GM19395 (cell line): ENCODE data around the gene KCNC1.

Source experiments
- ATAC-seq: cut with Tn5 transposase; IDR thresholded peaks from one replicate; pipeline ENCODE4 v1.9.1; 2021; ENCODE audit warnings: mild to moderate bottlenecking, moderate library complexity; ENCODE audit not compliant: unreplicated experiment

KCNC1 gene

DNA sequence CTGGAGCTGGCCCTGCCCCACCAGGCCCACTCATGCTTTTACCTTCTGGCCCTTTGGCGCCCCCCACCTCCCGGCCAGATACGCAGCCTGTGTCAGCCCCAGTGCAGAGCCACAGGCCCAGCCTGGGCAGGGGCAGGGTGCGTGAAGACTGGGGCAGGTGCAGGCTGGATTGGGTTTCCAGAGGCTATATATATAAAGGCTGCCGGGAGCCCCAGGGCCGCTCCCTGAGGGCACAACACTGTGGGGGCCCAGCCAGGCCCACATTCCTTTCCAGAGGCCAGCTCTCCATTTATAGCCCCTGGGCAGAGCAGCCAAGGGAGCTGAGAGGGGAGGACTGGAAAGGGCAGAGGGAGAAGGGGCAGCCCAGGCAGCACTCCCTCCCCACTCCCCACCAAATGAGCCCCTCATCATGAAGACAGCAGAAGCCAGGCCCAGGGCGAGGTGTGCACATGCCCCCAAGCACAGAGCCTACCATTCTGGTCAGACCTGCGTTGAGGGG lies 20.2 kb upstream of the KCNC1 start:
- no peak for ATAC-seq

DNA sequence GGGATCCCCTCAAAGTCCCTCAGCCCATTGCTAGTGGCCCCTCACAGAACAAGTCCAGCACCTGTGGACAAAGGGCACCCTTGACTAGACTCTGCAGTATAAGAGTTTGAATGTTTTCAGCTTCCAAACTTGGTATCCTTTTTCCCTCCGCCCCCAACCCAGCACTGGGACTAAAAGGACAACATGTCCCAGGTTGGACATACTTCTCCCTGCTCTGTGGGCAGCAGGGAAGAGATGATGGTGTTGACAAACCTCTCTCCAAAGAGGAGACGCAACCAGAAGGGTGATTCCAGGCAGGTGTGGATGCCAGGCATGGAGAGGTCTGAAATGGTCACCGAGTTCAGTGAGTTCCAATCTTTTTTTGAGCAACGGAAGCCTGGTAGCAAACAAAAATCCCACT lies 19.7 kb upstream of the KCNC1 start:
- ATAC-seq: no peak

DNA sequence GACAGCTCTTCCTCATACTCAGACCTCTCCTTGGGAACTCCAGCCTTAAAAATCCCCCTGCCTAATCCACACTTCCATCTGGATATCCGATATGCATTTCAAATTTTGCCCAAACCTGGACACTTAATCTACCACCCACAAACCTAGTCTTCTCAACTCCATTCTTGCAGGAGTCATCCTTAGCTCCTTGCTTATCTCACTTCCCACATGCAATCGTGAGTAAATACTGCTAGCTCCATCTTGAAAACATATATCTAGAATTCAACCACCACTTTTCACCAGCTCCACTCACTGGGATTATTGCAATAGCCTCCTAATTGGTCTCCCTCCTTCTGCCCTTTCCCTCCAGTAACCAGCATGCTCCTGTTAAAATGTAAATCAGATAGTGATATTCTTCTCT lies 17.8 kb upstream of the KCNC1 start:
- ATAC-seq: no peak

DNA sequence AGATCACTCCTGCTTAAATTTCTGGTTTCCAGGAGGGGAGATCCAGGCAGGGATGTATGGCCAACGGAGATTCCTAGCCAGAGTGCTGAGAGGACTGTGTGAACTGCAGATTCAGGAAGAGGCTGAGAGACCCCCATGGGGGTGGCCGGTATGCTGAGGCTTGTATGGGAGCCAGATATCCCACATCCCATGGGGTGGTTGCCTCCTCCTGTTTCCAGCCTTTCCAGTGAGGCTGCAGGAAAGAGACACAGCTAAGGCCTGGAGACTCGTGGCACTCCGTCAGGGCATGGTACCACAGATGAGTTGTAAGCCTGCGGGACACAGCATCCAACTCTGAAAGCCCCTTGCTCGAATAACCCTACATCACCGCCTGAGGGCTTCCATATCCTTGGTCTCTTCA lies 16.6 kb upstream of the KCNC1 start:
- ATAC-seq: no peak

DNA sequence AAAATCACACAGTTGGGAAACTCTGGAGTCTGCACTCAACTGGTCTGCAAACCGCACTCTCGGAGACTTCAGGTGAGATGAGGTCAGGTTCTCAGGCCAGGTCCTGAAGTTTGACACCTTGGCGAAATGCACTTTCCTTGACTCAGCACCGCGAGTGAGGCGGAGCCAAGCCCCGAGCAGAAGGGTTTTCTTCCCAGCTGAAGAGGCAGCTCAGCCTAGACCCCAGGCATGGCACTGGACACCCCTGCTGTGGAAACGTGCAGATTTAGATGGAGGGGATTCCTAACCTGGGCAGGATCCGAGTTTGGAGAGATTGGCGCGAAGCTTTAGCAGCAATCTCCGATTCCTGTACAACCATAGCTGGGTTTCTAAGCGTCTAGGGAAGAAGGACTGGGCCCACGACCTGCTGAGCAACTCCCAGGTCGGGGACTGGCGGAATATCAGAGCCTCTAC lies 16.0 kb upstream of the KCNC1 start:
- ATAC-seq: no peak

DNA sequence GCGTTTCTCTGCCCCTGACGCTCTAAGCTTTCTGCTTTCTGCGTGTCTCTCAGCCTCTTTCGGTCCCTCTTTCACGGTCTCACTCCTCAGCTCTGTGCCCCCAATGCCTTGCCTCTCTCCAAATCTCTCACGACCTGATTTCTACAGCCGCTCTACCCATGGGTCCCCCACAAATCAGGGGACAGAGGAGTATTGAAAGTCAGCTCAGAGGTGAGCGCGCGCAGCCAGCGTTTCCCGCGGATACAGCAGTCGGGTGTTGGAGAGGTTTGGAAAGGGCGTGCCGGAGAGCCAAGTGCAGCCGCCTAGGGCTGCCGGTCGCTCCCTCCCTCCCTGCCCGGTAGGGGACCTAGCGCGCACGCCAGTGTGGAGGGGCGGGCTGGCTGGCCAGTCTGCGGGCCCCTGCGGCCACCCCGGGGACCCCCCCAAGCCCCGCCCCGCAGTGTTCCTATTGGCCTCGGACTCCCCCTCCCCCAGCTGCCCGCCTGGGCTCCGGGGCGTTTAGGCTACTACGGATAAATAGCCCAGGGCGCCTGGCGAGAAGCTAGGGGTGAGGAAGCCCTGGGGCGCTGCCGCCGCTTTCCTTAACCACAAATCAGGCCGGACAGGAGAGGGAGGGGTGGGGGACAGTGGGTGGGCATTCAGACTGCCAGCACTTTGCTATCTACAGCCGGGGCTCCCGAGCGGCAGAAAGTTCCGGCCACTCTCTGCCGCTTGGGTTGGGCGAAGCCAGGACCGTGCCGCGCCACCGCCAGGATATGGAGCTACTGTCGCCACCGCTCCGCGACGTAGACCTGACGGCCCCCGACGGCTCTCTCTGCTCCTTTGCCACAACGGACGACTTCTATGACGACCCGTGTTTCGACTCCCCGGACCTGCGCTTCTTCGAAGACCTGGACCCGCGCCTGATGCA lies 15.3 kb upstream of the KCNC1 start, which contains the start of gene MYOD1:
Gene MYOD1 (plus strand): TSS at position 544 of the 910 bp plus-strand sequence. CDS start 212 bp downstream, at position 756.
- no peak for ATAC-seq

DNA sequence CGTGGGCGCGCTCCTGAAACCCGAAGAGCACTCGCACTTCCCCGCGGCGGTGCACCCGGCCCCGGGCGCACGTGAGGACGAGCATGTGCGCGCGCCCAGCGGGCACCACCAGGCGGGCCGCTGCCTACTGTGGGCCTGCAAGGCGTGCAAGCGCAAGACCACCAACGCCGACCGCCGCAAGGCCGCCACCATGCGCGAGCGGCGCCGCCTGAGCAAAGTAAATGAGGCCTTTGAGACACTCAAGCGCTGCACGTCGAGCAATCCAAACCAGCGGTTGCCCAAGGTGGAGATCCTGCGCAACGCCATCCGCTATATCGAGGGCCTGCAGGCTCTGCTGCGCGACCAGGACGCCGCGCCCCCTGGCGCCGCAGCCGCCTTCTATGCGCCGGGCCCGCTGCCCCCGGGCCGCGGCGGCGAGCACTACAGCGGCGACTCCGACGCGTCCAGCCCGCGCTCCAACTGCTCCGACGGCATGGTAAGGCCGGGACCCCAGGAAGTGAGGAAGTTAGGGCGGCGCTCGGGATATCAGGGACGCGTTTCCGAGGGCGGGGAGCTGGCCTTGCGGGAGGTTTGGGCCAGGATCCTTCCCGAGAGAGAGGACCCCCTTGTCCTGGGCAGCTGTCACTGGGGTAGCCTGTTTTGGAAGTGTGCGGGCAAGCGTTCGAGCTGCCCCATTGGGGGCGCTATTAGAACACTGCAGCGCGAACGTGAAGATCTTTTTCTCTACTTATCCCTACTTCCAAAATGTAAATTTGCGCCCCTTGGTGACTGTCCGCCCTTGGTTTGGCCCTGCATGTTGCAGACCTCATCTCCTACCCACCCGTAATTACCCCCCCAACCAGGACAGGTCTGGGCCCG lies 14.4 kb upstream of the KCNC1 start:
- ATAC-seq: no peak

DNA sequence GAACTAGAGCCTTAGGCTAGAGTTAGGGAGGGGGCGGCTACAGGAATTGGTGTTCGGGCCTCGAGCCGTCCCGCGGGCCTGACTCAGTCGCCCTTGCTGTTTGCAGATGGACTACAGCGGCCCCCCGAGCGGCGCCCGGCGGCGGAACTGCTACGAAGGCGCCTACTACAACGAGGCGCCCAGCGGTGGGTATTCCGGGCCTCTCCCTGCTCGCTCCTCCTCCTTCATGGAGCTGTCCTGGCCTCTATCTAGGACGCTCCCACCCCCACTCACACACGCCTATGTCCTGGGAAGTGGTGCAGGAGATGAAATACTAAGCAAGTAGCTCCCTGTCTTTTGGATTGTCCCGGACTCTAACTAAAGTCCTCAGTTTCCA lies 13.8 kb upstream of the KCNC1 start:
- no peak for ATAC-seq

DNA sequence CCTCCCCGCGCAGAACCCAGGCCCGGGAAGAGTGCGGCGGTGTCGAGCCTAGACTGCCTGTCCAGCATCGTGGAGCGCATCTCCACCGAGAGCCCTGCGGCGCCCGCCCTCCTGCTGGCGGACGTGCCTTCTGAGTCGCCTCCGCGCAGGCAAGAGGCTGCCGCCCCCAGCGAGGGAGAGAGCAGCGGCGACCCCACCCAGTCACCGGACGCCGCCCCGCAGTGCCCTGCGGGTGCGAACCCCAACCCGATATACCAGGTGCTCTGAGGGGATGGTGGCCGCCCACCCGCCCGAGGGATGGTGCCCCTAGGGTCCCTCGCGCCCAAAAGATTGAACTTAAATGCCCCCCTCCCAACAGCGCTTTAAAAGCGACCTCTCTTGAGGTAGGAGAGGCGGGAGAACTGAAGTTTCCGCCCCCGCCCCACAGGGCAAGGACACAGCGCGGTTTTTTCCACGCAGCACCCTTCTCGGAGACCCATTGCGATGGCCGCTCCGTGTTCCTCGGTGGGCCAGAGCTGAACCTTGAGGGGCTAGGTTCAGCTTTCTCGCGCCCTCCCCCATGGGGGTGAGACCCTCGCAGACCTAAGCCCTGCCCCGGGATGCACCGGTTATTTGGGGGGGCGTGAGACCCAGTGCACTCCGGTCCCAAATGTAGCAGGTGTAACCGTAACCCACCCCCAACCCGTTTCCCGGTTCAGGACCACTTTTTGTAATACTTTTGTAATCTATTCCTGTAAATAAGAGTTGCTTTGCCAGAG lies 13.2 kb upstream of the KCNC1 start:
- no peak for ATAC-seq

DNA sequence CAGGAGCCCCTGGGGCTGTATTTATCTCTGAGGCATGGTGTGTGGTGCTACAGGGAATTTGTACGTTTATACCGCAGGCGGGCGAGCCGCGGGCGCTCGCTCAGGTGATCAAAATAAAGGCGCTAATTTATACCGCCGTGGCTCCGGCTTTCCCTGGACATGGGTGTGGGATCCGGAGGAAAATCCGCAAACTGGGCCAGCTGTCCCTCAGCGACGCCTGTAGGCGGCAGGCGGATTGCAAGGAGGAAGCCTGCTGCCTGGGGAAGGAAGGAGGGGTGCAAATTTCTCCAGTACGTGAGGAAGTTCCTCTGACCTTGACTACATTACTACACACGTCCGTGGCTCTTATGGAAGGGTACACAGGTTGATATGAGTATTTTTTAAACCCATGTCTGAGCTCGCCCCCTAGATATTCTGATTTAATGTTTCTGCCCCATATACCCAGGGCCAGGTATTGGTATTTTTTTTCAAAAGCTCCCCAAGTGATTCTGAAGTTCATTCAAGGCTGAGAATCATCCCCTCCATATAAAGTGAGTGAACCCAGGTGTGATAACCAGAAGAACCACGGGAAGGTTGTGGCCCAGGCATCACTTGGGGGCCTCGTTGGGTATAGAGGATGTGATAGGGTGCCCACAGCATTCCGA lies 12.5 kb upstream of the KCNC1 start:
- no peak for ATAC-seq

DNA sequence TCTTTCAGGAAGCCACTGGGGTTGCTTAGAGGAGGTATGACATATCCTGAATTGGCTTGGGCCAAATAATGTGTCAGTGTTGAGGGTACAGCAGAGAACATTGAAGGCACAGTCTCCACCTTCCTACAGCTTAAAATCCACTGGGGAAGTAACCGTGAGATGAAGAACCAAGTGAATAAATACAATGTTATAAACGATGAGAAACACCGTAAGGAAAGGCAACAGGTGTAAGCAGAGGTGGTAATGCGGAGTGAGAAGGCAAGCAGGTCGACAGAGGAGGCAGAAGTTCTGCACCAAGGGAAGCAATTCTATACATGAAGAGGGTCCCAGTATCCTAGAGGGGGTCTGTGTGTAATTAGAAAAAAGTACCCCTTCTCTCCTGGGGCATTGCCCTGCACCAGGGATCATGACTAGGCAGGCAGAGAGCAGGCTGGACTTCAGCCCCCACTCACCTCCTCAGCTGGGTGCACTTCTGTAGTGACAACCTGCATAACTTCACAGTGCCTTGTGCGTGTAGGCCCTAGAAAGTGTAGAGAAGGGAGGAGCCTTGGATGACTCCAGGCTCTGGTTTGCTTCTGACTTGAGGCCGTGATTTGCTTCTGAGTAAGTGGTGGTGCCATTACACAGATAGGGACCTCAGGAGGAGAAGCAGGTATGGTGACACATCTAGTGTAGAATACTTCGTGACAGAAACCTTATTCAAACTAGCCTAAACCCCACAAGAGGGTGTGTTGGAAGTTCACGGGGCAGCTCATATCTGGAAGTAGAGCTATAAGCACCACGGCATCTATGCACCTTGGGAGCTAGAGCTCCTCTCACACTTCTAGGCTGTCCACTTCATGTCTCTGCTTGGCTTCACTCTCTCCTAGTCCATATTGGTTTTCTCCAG lies 10.3 kb upstream of the KCNC1 start:
- no peak for ATAC-seq

DNA sequence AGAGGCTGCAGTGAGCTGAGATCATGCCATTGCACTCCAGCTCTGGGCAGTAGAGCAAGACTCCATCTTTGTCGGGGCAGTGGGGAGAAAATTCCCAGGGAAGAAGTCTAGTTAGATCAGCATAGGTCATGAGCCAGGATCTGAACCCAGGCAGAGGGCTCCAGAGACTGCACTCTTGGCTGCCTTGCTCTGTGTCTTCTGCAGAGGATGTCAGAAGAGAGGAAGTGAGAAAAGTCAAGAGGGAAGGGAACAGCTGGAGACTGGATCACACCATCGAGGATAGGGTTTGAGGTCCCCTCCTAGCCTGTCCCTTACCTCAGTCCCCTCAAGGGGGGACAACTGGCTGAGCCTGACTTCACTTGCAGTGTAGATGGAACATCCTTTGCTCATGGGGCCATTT lies 9.4 kb upstream of the KCNC1 start:
- ATAC-seq: no peak

DNA sequence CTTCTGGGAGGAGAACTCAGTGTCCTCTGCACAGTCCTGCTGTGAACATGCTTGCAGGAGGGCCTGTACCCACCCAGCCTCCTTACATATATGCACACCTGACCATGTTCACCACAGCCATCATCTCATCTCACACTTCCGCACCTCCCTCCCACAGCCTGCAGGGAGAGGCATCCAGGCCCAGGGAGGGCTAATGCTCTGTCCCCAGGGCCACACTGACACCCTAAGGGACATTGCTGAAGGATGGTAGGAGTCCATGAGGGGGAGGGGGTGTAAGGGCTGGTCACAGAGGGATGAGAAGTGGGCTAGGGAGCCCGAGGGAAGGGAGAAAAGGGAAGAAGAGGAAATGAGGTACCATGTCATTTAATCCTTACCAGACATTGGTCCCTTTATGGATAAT lies 4.4 kb upstream of the KCNC1 start:
- no peak for ATAC-seq

DNA sequence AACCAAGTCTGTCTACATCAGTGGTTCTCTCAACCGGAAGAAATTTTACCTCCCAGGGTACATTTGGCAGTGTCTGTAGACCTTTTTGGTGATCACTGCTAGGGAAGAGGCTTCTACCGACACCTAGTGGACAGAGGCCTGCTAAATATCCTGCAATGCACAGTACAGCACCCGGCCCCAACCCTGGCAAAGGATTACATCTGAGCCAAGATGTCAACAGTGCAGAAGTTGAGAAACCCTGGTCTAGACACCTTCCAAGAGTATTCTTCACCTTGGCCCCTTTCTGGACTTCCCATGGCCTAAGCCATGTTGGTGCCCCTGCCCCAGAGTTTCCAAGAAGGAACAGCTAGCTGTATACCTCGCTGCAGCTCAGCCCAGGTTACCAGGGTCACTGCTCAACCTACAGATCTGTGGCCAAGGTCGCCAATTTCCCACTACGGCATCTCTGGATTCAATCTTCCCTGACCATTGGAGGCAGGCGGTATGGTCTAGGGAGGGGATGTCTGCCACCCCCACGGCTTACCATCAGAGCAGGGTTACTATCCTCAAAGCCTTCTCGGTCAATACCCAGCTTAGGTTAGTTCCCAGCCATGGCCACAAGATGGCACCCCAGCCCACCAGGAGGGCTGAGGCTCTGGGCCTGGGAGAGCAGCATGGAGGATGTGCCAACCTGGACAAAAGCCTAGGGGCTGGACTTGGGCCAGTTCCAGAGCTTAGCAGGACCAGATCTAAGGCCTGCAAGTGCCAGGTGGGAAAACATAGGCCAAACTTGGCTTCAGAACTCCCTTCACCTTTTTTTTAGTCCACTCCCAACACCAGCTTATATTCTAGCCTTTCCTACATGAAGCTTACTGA lies 3.7 kb upstream of the KCNC1 start:
- ATAC-seq: peak; percentile 81

DNA sequence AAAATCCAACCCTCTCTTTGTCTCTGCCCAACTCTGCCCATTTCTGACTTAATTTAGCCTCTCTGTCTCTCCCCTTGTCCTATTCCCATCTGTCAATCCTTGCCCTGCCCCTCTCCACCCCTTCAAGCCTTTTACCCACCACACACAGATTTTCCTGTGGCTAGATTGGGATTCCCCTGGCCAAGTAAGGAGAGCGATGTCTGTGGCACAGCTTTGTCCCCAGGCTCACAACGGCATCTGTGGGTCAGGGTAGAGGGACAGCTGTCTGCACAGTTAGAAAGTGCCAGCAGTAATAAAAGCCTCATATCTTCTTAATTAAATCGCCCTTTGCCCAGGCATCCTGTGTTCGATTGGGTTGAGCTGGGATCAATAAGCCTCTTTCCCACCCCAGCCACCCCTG lies 1.3 kb upstream of the KCNC1 start:
- no peak for ATAC-seq

DNA sequence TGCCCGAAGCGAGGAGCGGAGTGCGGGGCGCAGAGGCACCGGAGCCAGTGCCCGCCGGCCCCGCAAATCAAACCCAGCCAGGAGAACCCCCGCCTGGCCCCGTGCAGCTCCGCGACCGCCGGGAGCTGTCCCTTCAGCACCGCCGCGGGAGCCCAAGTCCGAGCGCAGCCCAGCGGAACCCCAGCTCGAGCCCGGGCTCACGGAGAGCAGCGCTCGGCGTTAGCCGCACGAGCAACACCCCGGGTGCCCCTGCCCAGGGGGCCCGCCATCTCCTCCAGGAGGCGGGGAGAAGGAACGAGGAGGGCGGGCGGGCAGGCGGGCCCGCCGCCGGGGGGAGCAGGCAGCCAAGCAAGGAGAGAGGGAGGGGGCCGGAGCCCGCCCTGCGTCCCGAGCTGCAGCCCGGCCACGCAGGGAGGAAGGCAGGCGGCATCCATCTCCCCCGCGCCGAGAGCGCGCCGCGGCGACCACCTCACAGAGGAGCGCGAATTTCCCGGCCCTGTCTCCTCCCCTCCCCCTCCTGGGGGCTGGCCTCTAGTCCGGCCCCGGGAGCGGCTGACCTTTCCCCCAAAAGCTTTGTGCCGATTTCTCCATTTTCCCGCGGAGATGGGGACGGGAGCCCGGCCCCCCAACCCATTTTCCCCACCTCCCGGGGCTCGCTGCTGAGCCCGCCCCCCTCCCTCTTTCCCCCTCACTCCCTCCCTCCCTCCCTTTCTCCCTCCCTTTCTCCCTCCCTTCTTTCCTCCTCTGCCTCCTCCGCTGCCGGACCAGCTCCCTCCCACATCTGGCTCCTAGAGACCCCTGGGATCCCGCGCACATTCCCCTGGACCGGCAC lies 621 bp downstream of the KCNC1 start:
- ATAC-seq: no peak

DNA sequence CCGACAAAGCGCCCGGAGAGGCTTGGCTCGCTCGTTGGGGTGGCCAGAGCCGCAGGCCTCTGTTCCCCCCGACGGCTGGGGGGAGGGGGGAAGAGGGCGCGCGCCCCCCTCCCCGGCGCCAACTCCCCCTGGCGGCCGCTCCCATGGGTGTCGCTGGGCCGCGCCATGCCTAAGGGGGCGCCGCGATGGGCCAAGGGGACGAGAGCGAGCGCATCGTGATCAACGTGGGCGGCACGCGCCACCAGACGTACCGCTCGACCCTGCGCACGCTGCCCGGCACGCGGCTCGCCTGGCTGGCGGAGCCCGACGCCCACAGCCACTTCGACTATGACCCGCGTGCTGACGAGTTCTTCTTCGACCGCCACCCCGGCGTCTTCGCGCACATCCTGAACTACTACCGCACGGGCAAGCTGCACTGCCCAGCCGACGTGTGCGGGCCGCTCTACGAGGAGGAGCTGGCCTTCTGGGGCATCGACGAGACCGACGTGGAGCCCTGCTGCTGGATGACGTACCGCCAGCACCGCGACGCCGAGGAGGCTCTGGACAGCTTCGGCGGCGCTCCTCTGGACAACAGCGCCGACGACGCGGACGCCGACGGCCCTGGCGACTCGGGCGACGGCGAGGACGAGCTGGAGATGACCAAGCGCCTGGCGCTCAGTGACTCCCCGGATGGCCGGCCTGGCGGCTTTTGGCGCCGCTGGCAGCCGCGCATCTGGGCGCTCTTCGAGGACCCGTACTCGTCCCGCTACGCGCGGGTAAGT lies 1.4 kb downstream of the KCNC1 start:
- ATAC-seq: no peak
